Suprapubic skin (tissue), 4 donors: ENCODE measurements around the gene CEP112. TPM values are rescaled to one million over a fixed set of nuclear protein-coding genes. Genes with fewer than 3 reads are reported as not detected.
A peak's percentile ranks its signal among the peaks of the same experiment; 100 is the strongest.

Experiments used
- DNase-seq, 2 donors: peaks; one replicate each; pipeline ENCODE4 v3.0.0-alpha.2; 2019; ENCODE audit warnings: low spot score in 2 of 2
- H3K27ac ChIP-seq: fragments of 200-600 bp; sonication (generic); one replicate; pipeline ENCODE4 v1.5.1; 2019
- H3K27me3 ChIP-seq: fragments of 200-600 bp; sonication (generic); one replicate; pipeline ENCODE4 v1.5.1; 2019
- H3K36me3 ChIP-seq: fragments of 200-600 bp; sonication (generic); one replicate; pipeline ENCODE4 v1.5.1; 2019
- H3K4me1 ChIP-seq: fragments of 200-600 bp; sonication (generic); one replicate; pipeline ENCODE4 v1.5.1; 2019
- H3K4me3 ChIP-seq: fragments of 200-600 bp; sonication (generic); one replicate; pipeline ENCODE4 v1.5.1; 2019; ENCODE audit warnings: mild to moderate bottlenecking
- H3K9me3 ChIP-seq: fragments of 200-600 bp; sonication (generic); one replicate; pipeline ENCODE4 v1.5.1; 2019
- EP300 ChIP-seq: sonication (generic); formaldehyde crosslinking; IDR thresholded peaks from one replicate; pipeline ENCODE4 v1.6.1; 2017; ENCODE audit warnings: antibody characterized with exemption
- POLR2A ChIP-seq, 2 donors: fragments of 450-650 bp; IDR thresholded peaks; one replicate each; pipeline ENCODE4 v1.6.1; 2017; ENCODE audit warnings: antibody characterized with exemption in 2 of 2, mild to moderate bottlenecking in 2 of 2, moderate library complexity in 2 of 2
- POLR2AphosphoS5 ChIP-seq, 3 donors: sonication (generic); formaldehyde crosslinking; IDR thresholded peaks; one replicate each; pipeline ENCODE4 v1.6.1; 2017; ENCODE audit warnings: antibody characterized with exemption in 3 of 3
- WGBS: methylation state at CpG from one replicate; pipeline ENCODE4 v1.1.5; 2018; 5-methylcytosine and 5-hydroxymethylcytosine counted together
- total RNA-seq, 4 donors: library from RNA; depleted of rRNA; stranded (reverse); fragments of >200 nt; gene quantifications; one replicate each; pipeline ENCODE4 v1.1.0, GENCODE V29; 2016
- TF ChIP-seq, protein P1 (sequence below), 2 donors: fragments of 200-600 bp in 1 of 2; fragments of 450-650 bp in 1 of 2; sonication (generic) in 1 of 2; IDR thresholded peaks; one replicate each; pipeline ENCODE4 v1.5.1; 2016 to 2019; ENCODE audit warnings: antibody characterized with exemption in 2 of 2, mild to moderate bottlenecking in 1 of 2, moderate library complexity in 1 of 2

CEP112 gene
- total RNA-seq, 4 donors from 2014 or later, result 0.68 to 14.1 (median 6.6) TPM

DNA sequence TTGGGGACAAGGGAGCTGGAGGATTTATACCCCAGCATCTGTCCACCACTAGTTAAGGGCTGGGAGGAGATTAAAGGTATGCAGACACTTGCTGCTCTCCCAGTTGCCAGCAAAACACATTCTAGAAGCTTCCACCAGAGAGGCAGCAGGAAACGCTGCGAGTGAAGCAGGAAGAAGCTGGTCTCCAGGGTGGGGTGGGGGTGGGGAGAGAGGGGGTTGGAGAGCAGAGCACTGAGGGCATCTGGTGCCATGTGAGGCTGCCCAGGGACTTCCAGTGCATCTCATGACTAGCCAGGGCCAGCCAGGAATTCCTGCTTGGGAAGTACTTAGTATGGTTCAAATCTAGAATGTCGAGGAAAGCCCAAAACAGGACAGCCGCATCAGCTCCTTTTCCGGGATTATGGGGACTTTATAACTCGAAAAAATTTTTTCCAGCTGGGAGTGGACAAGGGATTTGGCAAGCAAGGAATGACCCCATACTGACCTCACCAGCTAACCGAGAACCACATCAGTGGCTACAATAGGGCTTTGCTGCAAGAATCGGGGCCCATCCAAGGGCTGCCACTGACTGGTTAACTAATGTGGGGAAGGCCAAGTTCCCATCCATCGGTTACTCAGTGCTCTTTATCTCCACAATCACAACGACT, 604.3 kb downstream of the CEP112 start:
- no peak for DNase-seq
- H3K9me3 ChIP-seq, result no peaks in the 10 kb centered on the region
- H3K4me1 ChIP-seq, result peaks cover 37% of the 10 kb centered on the region
- no peaks in the 10 kb centered on the region for H3K36me3 ChIP-seq
- H3K27ac ChIP-seq, result peak overlapping the region; percentile 6
- TF ChIP-seq POLR2A (IDR thresholded peaks at IDR 0.05), result no peak
- TF ChIP-seq, protein P1, sequence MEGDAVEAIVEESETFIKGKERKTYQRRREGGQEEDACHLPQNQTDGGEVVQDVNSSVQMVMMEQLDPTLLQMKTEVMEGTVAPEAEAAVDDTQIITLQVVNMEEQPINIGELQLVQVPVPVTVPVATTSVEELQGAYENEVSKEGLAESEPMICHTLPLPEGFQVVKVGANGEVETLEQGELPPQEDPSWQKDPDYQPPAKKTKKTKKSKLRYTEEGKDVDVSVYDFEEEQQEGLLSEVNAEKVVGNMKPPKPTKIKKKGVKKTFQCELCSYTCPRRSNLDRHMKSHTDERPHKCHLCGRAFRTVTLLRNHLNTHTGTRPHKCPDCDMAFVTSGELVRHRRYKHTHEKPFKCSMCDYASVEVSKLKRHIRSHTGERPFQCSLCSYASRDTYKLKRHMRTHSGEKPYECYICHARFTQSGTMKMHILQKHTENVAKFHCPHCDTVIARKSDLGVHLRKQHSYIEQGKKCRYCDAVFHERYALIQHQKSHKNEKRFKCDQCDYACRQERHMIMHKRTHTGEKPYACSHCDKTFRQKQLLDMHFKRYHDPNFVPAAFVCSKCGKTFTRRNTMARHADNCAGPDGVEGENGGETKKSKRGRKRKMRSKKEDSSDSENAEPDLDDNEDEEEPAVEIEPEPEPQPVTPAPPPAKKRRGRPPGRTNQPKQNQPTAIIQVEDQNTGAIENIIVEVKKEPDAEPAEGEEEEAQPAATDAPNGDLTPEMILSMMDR (IDR thresholded peaks at IDR 0.05), result no peak
- TF ChIP-seq EP300, result no peak
- no peak for TF ChIP-seq POLR2AphosphoS5 (IDR thresholded peaks at IDR 0.05)
- no peaks in the 10 kb centered on the region for H3K27me3 ChIP-seq
- WGBS, result 14% methylated on average over 6 of the region's 10 CpGs
- H3K4me3 ChIP-seq, result no peak overlapping the region

DNA sequence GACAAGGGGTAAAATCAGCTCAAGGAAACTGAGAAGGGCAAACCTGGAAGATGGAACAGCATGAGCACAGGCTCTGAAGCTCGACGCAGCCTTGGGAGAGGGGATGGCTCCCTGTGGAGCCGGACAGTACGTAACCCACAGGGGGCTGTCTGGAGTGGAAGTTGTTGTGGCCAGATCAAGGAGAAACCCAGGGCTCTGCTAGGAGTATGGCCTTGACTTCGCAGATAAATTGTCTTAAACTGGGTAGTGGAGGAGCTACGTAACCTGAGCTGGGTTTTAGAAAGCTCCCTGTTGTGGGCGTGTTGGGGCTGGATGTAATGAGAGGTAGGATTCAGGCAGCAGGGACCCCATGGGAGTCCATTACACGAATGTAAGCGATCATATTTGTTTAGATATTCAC, 605.0 kb downstream of the CEP112 start:
- Histone ChIP-seq H3K27me3 (no peaks in the 10 kb centered on the region), H3K9me3 (no peaks in the 10 kb centered on the region), H3K4me3 (no peak overlapping the region), H3K36me3 (no peaks in the 10 kb centered on the region), H3K27ac (no peak overlapping the region), H3K4me1 (peaks cover 37% of the 10 kb centered on the region)
- DNase-seq, result no peak
- TF ChIP-seq POLR2AphosphoS5 (IDR thresholded peaks at IDR 0.05) (no peak), POLR2A (IDR thresholded peaks at IDR 0.05) (no peak), EP300 (no peak)
- TF ChIP-seq, protein P1 (IDR thresholded peaks at IDR 0.05), result no peak
- WGBS, result 86% methylated on average over 9 of the region's 9 CpGs

Other genes with a start within 250 kb of the CEP112 start
- 1 to 10 TPM in 1 of 4 donors, not detected in 3; 6.1 TPM for gene APOH, start 37.3 kb upstream of the CEP112 start, total RNA-seq
- 10 to 100 TPM in 3 of 4 donors, 1 to 10 TPM in 1; 9.8 to 25.6 (median 12.2) TPM for gene PRKCA, start 110.5 kb upstream of the CEP112 start, total RNA-seq